Stimulated activated effector memory CD8-positive, alpha-beta T cell treated with anti-CD3 and anti-CD28 coated beads, Interleukin-12 subunit alpha, Interleukin-12 subunit beta, amount 100 ng/mL, for 72 hours (primary cell): ENCODE results near the gene HSDL2.
"Not testable (repeated sequence)": the region's sequence is repeated elsewhere in the genome, so short reads cannot be mapped to it uniquely, and the experiment has no call there.

ENCODE experiments used
- ATAC-seq: fragments of 150-1000 bp; cut with Tn5 transposase; 2 replicates; pipeline ENCODE4 v1.10.0; 2021
- DNase-seq, 2 donors: peaks; one replicate each; pipeline ENCODE4 v3.0.0; 2021 to 2022; ENCODE audit warnings: low spot score in 2 of 2
- H3K27ac Mint-ChIP-seq: one replicate; pipeline ENCODE4 v1.8.0; 2022; ENCODE audit warnings: mild to moderate bottlenecking, mixed read lengths
- H3K36me3 Mint-ChIP-seq: one replicate; pipeline ENCODE4 v1.8.0; 2022; ENCODE audit warnings: mild to moderate bottlenecking, mixed read lengths
- H3K4me1 Mint-ChIP-seq: one replicate; pipeline ENCODE4 v1.8.0; 2022; ENCODE audit warnings: mixed read lengths
- H3K4me3 Mint-ChIP-seq: one replicate; pipeline ENCODE4 v1.8.0; 2022; ENCODE audit warnings: mild to moderate bottlenecking, mixed read lengths
- H3K9me3 Mint-ChIP-seq: one replicate; pipeline ENCODE4 v1.8.0; 2022; ENCODE audit warnings: mixed read lengths

Gene HSDL2

DNA sequence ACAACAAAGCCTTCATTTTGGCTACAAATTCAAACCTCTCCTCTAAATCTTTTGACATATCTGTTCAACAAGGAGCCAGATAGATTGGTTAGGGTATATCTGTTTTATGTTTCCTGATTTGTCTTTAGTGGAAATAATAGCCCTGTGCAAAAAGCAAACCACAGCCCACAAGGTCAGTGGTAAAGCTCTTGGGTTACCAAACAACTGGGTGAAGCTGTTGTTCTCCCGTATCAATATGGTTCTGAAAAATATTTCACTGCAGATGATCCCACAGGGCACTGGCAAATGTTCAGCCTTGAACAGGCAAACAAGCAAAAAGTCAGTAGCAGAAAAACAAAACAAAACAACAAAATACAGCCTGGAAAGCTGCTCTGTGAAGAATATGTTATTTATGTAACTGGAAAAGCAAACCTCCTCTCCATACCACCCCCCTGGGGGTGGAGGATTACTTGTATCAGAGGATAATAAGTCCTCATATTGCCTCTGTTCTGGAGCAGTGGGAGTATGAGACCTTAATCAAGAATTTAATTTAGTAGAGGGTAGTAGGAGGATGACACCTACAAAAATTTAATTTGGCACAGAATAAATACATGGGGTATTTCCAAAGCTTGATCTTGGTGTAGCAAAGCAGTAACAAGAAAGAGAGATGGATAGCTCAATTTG, 25.7 kb upstream of the HSDL2 start:
- H3K4me1 Mint-ChIP-seq = peaks cover 19% of the 10 kb centered on the region
- H3K4me3 Mint-ChIP-seq = no peak overlapping the region
- DNase-seq (no peak), ATAC-seq (no peak)
- H3K9me3 Mint-ChIP-seq = no peaks in the 10 kb centered on the region
- no peak overlapping the region for H3K27ac Mint-ChIP-seq
- no peaks in the 10 kb centered on the region for H3K36me3 Mint-ChIP-seq

DNA sequence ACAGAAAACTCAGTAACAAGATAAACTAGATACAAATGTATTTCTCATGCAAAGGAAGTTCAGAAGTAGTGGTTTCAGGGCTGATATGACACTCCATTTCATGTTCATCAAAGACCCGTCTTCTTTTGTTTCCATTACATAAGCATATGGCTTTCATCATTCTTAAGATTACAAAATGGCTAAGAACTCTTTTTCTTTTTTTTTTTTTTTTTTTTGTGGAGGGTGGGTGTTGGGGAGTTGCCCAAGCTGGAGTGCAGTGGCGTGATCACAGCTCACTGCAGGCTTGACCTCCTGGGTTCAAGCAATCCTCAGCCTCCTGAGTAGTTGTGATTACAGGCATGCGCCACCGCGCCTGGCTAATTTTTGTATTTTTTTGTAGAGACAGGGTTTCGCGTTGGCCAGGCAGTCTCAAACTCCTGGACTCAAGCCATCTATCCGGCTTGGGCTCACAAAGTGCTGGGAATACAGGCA, 24.4 kb upstream of the HSDL2 start:
- ATAC-seq = peak; percentile 60
- Mint-ChIP-seq H3K4me3 (no peak overlapping the region), H3K4me1 (peaks cover 19% of the 10 kb centered on the region), H3K9me3 (no peaks in the 10 kb centered on the region), H3K36me3 (no peaks in the 10 kb centered on the region), H3K27ac (peak overlapping the region; percentile 46)
- no peak for DNase-seq

DNA sequence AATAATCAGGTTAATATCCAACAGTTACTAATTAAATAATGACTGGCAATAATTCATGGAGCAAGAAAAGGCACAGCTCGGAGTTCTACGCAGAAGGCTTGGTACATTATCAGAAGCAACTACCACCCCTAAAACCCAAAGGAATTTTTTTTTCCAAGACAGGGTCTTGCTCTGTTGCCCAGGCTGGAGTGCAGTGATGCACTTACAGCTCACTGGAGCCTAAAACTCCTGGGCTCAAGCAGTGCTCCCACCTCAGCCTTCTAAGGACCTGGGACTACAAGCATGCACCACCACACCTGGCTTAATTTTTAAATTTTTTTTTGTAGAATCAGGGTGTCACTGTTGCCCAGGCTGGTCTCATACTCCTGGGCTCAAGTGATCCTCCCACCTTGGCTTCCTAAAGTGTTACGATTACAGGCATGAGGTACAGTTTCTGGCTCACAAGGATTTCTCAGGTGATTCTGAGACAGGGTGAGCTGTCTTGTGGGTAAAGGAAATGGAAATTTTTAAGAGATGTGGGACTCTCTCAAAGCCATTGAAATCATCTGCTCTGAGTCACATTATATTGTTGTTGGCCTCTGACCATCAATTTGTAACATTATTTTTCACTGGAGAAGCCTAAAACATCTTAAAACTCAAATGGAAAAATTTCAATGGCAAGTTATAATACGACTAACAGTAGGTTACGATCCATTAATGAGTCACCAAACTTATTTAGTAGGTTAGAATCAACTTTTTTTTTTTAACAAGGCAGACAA, 19.7 kb upstream of the HSDL2 start:
- DNase-seq (no peak), ATAC-seq (peak; percentile 75)
- H3K9me3 Mint-ChIP-seq = no peaks in the 10 kb centered on the region
- no peak overlapping the region for H3K27ac Mint-ChIP-seq
- peaks cover 8% of the 10 kb centered on the region for H3K4me1 Mint-ChIP-seq
- H3K36me3 Mint-ChIP-seq = no peaks in the 10 kb centered on the region
- H3K4me3 Mint-ChIP-seq = no peak overlapping the region

DNA sequence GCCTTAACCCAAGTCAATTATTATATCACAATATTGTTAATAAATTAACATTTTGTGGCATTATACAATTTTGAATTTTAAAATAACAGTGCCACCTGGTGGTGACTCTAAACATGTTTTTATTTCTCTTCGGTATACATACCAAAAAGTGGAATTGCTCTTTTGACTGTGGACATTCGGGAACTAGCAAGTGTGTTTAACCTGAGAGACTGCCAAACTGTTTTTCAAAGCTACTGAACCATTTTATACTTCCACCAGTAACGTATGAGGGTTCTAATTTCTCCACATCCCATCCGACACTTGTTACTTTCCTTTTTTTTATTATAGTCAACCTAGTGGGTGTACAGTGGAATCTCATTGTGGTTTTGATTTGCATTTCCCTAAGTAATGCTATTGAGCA, 18.3 kb upstream of the HSDL2 start:
- no peaks in the 10 kb centered on the region for H3K4me1 Mint-ChIP-seq
- DNase-seq (no peak), ATAC-seq (no peak)
- no peaks in the 10 kb centered on the region for H3K9me3 Mint-ChIP-seq
- H3K4me3 Mint-ChIP-seq = no peak overlapping the region
- H3K36me3 Mint-ChIP-seq = no peaks in the 10 kb centered on the region
- no peak overlapping the region for H3K27ac Mint-ChIP-seq

DNA sequence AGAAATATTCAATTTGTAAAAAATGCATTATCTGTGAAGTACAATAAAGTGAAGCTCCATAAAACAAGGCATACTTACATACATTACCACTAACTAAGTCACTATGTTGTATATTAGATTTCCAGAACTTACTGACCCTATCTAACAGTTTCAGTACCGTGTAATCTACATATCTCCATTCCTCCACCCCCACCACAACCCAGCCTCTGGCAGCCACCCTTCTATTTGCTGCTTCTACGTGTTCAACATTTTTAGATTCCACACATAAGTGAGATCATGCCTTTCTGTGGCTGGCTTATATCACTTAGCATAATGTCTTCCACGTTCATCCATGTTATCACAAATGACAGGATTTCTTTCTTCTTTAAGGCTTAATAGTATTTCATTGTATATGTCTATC, 15.1 kb upstream of the HSDL2 start:
- Mint-ChIP-seq H3K4me3 (no peak overlapping the region), H3K36me3 (no peaks in the 10 kb centered on the region), H3K4me1 (no peaks in the 10 kb centered on the region), H3K9me3 (peaks cover 4% of the 10 kb centered on the region), H3K27ac (no peak overlapping the region)
- DNase-seq = no peak
- ATAC-seq = no peak

DNA sequence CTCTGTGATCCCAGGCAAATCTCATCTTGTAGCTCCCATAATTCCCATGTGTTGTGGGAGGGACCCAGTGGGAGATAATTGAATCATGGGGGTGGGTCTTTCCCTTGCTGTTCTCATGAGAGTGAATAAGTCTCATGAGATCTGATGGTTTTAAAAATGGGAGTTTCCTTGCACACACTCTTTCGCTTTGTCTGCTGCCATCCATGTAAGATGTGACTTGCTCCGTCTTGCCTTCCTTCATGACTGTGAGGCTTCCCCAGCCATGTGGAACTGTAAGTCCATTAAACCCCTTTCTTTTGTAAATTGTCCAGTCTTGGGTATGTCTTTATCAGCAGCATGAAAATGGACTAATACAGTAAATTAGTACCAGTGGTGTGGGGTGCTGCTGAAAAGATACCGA, 14.7 kb upstream of the HSDL2 start:
- not testable (repeated sequence) for H3K4me3 Mint-ChIP-seq

DNA sequence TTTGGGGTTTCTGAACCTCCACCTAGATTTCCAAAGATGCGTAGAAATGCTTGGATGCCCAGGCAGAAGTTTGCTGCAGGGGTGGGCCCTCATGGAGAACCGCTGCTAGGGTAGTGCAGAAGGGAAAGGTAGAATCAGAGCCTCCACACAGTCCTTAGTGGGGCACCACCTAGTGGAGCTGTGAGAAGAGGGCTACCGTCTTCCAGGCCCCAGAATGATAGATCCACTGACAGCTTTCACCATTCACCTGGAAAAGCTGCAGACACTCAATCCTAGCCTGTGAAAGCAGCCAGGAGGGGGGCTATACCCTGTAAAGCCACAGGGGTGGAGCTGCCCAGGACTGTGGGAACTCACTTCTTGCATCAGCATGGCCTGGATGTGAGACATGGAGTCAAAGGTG, 13.3 kb upstream of the HSDL2 start:
- no peak overlapping the region for H3K4me3 Mint-ChIP-seq
- no peak for ATAC-seq
- no peaks in the 10 kb centered on the region for H3K36me3 Mint-ChIP-seq
- H3K27ac Mint-ChIP-seq = no peak overlapping the region
- DNase-seq = no peak
- H3K4me1 Mint-ChIP-seq = peaks cover 6% of the 10 kb centered on the region
- H3K9me3 Mint-ChIP-seq = peaks cover 4% of the 10 kb centered on the region

More for the DNA sequence above, 14.7 kb upstream of the HSDL2 start:
- H3K27ac Mint-ChIP-seq, DNase-seq, ATAC-seq, H3K36me3 Mint-ChIP-seq, H3K4me1 Mint-ChIP-seq, H3K9me3 Mint-ChIP-seq: not testable (repeated sequence)

DNA sequence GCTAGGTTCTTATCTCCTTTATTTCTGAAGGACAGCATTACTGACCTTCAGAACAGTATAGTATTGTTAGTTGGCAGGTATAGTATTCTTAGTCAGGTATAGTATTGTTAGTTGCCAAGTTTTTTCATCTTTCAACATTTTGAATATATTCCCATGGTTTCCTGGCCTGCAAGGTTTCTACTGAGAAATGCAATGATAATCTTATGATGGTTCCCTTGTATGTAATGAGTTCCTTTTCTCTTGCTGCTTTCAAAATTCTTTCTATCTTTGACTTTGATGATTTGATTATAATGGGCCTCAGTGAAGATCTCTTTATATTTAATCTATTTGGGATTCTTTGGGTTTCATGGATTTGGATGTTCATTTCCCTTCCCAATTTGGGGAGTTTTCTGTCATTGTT, 12.4 kb upstream of the HSDL2 start:
- no peak overlapping the region for H3K27ac Mint-ChIP-seq
- peaks cover 4% of the 10 kb centered on the region for H3K9me3 Mint-ChIP-seq
- no peak for ATAC-seq
- no peak for DNase-seq
- no peak overlapping the region for H3K4me3 Mint-ChIP-seq
- peaks cover 6% of the 10 kb centered on the region for H3K4me1 Mint-ChIP-seq
- no peaks in the 10 kb centered on the region for H3K36me3 Mint-ChIP-seq

DNA sequence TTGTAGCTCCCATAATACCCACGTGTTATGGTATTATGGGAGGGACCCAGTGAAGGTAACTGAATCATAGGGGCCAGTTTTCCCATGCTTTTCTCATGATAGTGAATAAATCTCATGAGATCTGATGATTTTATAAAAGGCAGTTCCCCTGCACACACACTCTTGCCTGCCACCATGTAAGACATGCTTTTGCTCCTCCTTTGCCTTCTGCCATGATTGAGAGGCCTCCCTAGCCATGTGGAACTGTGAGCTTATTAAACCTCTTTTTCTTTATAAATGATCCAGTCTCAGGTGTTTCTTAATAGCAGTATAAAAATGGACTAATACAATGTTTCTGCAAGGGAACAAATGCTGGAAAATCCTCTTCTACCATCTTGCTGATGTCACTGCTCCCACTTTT, 10.1 kb upstream of the HSDL2 start:
- Mint-ChIP-seq H3K27ac (no peak overlapping the region), H3K36me3 (no peaks in the 10 kb centered on the region), H3K9me3 (peaks cover 4% of the 10 kb centered on the region), H3K4me1 (peaks cover 6% of the 10 kb centered on the region), H3K4me3 (no peak overlapping the region)
- DNase-seq = no peak
- ATAC-seq = no peak

DNA sequence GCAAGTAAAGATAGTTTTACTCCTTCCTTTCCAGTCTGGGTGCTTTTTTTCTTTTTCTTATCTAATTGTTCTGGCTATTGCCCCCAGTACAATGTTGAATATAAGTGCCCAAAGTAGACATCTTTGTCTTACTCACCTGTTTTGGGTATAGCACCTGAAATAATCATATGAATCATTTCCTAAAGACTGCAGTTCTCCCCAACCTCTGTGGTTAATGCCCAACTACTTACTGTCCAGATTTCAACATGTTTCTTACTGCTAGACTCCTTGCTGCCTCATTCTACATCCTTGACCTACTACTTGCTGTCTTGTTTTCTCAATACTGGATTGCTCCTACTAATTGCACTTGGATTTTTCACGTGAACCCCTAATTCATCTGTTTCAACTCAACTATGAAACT, 8.8 kb upstream of the HSDL2 start:
- DNase-seq (no peak), ATAC-seq (no peak)
- Mint-ChIP-seq H3K27ac (no peak overlapping the region), H3K4me1 (peaks cover 6% of the 10 kb centered on the region), H3K36me3 (no peaks in the 10 kb centered on the region), H3K9me3 (peaks cover 4% of the 10 kb centered on the region), H3K4me3 (no peak overlapping the region)

DNA sequence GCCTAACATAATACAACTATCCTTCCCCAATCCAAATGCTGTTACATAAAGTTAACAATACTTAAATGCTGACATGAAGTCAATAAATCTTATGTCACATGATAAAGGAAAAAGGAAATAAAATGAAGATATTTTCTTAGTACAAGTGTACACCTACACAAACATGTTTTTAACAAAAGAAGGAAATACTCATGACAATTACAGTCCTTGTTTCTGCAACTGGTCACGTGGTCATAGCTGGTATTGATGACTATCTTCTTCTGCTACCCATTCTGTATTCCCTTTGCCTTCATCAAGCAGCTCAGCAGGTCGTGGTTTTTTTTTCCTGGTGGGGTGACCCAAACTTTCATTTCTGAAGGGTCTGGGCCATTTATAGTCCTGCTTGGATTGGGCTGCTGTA, 6.2 kb upstream of the HSDL2 start:
- not testable (repeated sequence) for H3K9me3 Mint-ChIP-seq, H3K4me3 Mint-ChIP-seq, ATAC-seq, H3K36me3 Mint-ChIP-seq, DNase-seq, H3K27ac Mint-ChIP-seq
- H3K4me1 Mint-ChIP-seq = peaks cover 27% of the 10 kb centered on the region

DNA sequence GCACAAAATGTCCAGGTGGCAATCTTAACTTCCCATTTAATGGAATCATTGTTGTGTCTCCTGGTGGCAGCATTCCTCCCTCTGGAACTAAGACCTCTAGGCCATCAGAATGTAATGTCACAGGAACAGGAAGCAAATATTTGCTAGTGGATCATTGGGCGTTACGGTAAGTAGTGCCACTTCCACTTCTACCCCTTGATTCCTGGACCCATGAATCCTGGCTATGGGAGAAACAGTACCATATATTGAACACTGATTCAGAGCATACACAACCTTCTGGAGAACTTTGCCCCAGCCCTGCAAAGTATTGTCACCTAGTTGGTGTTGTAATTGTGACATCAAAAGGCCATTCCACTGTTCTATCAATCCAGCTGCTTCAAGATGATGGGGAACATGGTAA, 5.7 kb upstream of the HSDL2 start:
- H3K9me3 Mint-ChIP-seq, H3K4me3 Mint-ChIP-seq, ATAC-seq, H3K27ac Mint-ChIP-seq, DNase-seq, H3K36me3 Mint-ChIP-seq: not testable (repeated sequence)
- H3K4me1 Mint-ChIP-seq = peaks cover 28% of the 10 kb centered on the region

DNA sequence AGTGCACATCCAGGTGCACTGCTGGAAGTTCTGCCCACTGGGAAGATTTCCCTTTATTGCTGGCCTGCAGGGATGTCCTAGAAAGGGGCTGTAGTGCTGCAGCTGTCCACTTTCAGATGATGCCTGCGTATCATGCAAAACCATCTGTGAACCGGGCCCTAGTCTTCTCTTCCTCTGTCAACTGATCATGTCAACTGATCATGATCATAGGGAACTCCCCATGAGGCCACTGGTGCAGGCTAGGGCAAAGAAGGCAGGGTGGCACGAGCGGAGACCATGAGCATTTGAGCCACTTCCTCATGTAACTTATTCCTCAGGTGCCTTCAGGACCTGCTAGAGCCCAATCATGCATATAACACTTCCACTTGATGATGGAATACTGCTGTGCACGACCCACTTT, 4.5 kb upstream of the HSDL2 start:
- Mint-ChIP-seq H3K36me3 (peaks cover 15% of the 10 kb centered on the region), H3K4me1 (peaks cover 29% of the 10 kb centered on the region), H3K27ac (no peak overlapping the region), H3K4me3 (no peak overlapping the region), H3K9me3 (no peaks in the 10 kb centered on the region)
- no peak for ATAC-seq
- DNase-seq = no peak

DNA sequence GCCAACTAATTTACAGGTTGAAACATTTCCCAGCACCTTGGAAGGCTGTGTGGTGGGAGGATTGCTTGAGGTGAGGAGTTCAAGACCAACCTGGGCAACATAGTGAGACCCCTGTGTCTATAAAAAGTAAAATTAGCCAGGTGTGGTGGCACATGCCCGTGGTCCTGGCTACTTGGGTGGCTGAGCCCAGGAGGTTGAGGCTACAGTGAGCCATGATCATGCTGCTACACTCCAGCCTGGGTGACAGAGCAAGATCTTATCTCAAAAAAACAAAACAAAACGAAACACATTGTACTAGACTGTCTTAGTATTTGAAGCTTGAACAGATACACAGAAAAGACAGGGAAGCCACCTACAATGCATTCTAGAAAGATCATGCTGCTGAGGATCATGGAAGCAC, 2.8 kb upstream of the HSDL2 start:
- no peak overlapping the region for H3K27ac Mint-ChIP-seq
- no peak overlapping the region for H3K4me3 Mint-ChIP-seq
- ATAC-seq (no peak), DNase-seq (no peak)
- H3K4me1 Mint-ChIP-seq = peaks cover 38% of the 10 kb centered on the region
- peaks cover 19% of the 10 kb centered on the region for H3K36me3 Mint-ChIP-seq
- no peaks in the 10 kb centered on the region for H3K9me3 Mint-ChIP-seq

DNA sequence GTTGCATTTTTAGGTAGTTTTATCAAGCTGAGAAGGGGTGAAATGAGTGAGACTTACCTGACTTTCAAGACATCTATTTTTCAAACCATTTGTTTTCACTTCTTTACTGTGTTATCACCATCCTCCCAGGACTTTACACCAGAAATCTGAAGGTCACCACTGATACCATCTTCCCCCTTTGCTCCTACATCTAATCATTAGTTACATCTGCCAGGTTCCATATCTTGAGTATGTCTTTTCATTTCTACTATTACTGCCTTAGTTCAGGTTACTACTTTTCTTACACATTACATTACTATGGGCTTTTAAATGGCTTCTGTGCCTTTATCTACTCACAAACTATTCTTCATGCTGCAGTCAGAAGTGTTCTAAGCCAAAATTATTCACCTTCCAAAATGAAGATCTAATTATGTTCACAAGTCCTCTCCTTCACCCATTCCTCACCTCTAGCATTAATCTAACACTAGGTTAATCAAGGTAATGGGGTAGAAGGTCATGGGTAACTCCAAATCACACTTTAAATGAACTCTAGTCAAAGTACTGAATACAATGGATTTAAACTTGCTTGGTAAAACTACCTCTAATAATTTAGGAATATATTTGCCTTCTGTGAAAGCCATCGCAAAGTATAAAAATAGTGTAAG, 2.1 kb upstream of the HSDL2 start:
- peak overlapping the region; percentile 97 for H3K4me3 Mint-ChIP-seq
- H3K36me3 Mint-ChIP-seq = peaks cover 19% of the 10 kb centered on the region
- no peaks in the 10 kb centered on the region for H3K9me3 Mint-ChIP-seq
- peaks cover 38% of the 10 kb centered on the region for H3K4me1 Mint-ChIP-seq
- H3K27ac Mint-ChIP-seq = no peak overlapping the region
- DNase-seq (no peak), ATAC-seq (no peak)
